Measurements from ENCODE around the gene MDN1.

DNA sequence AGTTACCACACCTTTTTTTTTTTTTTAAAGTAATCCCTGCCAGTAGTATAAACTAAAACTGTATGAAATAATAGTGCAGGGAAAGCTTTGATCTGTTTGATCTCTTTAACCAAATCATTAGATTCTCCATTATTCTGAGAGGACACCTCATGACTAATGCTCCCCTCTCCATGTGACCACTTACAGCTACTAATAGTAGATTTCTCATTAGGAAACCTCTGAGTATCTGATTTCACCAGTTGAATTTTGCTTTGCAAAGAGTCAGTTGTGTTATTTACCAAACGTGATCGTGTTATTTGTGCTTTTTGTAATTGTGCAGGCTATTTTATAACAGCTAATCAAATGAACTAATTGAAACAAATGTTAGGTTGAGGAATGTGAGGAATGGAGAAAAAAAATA, 22.6 kb upstream of the MDN1 start:
- TF ChIP-seq, protein P1, sequence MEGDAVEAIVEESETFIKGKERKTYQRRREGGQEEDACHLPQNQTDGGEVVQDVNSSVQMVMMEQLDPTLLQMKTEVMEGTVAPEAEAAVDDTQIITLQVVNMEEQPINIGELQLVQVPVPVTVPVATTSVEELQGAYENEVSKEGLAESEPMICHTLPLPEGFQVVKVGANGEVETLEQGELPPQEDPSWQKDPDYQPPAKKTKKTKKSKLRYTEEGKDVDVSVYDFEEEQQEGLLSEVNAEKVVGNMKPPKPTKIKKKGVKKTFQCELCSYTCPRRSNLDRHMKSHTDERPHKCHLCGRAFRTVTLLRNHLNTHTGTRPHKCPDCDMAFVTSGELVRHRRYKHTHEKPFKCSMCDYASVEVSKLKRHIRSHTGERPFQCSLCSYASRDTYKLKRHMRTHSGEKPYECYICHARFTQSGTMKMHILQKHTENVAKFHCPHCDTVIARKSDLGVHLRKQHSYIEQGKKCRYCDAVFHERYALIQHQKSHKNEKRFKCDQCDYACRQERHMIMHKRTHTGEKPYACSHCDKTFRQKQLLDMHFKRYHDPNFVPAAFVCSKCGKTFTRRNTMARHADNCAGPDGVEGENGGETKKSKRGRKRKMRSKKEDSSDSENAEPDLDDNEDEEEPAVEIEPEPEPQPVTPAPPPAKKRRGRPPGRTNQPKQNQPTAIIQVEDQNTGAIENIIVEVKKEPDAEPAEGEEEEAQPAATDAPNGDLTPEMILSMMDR (CRISPR knock-in tag; IDR thresholded peaks at IDR 0.05): no peak
- TF ChIP-seq RAD21 (CRISPR knock-in tag; IDR thresholded peaks at IDR 0.05): no peak

Measured in HepG2 (cell line).